HG03342 (cell line): Measurements from ENCODE around the gene C11orf21.

Experiments
- ATAC-seq: cut with Tn5 transposase; IDR thresholded peaks from one replicate; pipeline ENCODE4 v1.9.1; 2021; ENCODE audit warnings: mild to moderate bottlenecking, moderate library complexity; ENCODE audit not compliant: unreplicated experiment

Gene C11orf21

DNA sequence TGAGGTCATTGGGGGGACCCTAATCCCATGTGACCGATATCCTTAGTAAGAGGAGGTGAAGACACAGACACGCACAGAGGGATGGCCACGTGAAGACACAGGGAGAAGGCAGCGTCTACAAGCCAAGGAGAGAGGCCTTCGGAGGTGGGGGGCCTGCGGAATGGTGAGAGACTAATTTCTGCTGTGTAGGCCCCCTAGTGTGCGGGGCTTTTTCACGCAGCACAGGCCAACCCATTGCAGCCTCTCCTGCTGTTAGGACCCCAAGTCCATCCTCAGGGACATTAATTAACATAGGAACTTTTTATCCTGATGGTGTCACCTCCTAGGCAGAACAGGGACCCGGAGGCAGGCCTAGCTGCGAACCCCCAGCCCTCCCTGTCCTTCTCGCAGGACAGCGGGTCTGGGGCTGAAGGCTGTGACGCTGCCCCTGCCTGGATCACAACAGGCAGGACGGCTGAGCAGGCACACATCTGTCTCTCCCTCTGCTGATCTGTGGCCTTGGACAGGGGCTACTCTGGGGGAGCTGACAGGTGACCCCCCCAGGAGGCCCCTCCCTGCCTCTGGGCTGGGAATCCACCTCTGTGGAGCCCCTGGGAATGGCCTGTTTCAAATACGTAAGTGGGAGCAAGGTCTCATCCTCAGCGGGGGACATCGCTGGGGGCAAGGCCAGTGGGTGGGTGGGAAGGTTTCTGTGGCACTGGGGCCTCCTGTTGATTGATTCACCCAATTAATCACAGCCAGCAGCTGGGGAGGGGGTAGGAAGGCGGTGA is 39.2 kb downstream of the C11orf21 start:
- ATAC-seq = no peak

DNA sequence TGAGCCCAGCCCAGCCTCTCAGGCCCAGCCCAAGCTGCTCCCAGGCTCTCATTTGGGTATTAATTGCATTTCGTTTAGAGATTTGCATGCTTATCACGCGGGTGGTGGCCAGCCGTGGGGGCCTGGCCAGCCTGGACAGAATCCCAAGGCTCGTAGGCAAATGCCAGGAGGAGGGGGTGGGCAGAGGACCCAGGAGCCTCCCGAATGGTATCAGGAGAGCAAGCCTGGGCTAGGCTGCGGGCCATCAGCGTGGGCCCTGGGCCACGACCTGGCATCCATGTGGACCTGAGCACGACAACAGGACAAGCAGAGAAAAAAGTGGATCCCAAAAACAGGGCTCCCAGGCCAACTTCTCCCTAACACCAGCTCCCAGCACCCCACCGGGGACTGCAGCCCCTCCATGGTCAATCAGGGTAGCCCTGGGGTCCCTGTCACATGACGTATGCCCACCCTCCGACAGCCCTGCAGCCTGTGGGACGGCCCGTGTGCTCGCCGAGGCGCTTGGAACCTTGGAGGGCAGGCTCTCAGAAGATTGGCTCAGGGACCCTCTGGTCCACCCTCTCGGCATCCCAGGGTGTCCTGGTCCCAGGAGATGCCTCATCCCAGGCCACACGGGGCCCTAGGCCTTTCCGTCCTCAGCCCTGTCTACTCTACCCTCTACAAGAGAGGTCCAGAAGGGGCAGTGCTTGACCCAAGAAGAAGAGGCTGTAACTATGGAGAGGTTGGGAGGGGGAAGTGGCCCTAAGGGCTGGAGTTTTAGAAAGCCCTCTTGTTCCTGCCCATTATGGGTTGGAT is 40.1 kb downstream of the C11orf21 start:
- ATAC-seq = no peak

DNA sequence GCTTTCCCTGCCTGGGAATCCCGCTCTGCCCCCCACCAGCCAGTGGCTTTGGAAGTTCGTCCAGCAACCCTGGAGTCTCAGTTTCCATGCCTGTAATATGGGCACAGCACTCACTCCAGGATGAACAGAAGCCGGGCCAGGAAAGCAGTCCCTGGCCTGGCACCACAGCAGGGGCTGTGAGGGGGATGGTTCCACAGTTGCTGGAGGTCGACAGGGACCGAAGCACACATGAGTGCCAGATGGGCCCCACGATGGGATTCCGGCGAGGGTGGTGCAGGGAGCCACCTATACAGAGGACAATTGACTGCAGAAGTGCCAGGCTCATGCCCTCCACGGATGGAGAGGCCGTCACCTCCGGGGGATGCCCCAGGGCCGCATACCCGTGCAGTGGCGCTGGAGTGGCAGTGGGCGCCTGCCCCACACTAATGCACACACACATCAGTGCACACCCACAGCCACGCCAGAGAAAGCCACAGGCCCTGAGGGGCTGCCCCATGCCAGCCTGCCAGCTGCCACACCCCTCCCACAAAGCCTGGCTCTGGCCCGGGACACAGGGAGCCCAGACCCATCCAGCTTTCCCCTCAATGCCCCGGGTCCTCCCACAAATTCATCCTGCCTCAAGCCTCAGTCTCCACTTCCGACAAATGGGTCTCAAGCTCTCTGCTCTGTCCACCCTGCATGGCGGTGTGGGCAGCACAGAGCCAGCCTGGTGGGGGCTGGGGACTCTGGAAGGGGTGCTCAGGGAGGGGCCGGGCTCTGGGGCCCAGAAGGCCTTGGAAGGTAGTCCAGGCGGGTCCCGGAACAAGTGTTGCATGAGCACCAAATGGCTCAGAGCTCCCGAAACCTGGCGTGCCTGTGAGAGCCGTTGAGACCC is 41.0 kb downstream of the C11orf21 start:
- ATAC-seq = no peak

DNA sequence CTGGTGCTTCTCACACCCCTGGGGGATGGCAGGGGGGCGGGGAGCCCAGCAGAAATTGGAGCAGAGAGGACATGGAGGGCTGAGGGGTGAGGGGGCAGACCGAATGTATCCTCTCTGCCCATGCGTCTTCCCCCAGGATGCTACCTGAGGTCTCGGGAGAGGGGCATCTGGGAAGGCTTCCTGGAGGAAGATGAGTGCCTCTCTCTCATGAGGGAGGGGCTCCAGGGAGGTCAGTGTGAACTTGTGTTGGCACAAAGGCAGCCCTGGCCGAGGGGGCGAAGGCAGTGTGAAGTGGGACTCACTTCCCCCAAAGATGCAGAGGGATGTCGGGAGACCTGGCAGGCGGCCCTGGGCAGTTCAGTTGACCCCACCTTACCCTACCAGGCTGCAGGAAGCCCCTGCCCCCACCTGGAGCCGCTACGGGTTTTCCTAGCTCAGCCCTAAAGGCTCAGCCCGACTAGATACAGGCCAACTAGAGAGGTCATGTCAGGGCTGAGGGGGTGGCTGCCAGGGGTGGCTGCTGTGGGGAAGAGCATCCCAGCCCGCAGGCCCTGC is 41.7 kb downstream of the C11orf21 start:
- ATAC-seq = no peak

DNA sequence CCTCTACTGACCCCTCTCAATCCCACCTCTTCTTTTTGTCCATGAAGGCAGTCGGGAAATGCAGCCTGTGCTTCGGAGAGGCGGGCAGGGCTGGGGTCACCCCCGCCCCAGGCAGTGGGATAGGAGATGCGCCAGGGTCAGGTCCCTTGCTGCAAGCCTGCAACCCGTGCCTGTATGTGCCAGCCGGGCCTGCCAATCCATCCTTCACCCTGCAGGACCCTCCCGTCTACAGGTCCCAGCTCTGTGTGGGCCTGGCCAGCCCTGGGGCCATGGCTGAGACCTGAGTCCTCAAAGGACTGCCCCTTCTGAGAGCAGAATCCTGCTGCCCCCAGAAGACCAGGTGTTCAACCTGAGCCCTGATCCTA is 42.3 kb downstream of the C11orf21 start:
- ATAC-seq = no peak

GRCh38 chr11:2258501-2259465 is 42.9 kb downstream of the C11orf21 start:
- no peak for ATAC-seq

DNA sequence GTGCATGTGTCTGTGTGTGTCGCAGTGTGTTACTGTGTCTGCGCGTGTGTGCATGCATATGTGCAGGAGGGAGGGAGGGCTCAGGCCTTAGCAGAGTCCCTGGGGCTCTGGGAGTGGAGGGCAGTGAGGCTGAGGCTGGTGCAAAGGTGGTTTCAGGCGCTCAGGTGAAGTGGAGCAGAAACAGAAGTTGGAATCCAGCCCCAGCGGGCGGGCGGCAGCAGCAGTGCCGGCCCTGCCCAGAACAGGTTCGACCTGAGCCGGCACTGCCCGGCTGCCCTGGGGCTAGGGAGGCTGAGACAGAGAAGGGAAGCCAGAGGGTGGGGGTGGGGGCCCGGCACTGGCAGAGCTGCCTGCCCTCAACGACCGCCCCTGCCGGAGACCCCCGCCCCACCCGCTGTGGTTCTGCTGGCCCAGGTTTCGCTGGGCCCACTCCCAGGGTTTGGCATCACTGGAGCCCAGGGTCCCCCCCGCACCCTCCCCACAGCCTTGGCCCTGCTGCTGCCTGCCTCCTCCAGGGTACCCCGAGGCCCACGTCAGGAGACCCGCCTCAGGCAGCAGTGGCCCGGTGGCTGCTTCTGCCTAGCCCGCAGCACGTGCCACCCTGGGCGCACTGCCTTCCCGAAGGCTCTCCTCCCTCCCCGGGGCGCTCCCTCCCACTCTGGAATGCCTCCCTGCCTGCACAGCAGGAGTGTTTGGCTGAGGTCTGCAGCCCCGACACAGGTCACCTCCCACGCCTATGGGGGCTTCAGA is 44.6 kb downstream of the C11orf21 start:
- ATAC-seq = no peak

DNA sequence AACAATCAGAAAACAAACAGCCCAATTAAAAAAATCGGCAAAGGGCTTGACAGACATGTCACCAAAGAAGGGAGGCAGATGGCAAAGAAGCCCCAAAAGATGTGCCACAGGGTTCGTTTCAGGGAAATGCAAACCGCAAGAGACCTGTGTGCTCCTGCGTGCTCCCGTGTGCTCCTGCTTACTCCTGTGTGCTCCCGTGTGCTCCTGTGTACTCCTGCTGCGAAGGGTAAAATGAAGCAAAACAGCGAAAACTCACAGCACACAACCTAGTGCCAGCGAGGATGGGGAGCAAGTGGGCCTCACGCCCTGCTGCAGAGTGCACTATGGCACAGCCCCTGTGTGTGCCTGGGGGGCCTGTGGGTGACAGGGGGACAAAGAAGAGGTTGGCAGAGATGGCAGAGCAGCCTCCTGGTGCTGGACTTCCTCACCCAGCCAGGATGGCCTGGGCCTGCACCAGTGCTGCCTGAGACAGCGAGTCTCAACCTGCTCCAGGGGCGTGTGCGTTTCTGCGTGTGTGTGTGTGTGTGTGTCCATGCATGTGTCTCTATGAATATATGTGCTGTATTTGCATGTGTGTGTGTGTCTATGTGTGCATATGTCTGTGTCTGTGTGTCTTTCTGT is 45.3 kb downstream of the C11orf21 start:
- no peak for ATAC-seq

- no peak for ATAC-seq
These were observed 49.7 kb downstream of the C11orf21 start for GRCh38 chr11:2252018-2252417.

- no peak for ATAC-seq
These were observed 50.6 kb downstream of the C11orf21 start for GRCh38 chr11:2251138-2251537.

- no peak for ATAC-seq
These were observed 51.2 kb downstream of the C11orf21 start for GRCh38 chr11:2250485-2250884.

- no peak for ATAC-seq
These were observed 51.7 kb downstream of the C11orf21 start for GRCh38 chr11:2250041-2250440.

DNA sequence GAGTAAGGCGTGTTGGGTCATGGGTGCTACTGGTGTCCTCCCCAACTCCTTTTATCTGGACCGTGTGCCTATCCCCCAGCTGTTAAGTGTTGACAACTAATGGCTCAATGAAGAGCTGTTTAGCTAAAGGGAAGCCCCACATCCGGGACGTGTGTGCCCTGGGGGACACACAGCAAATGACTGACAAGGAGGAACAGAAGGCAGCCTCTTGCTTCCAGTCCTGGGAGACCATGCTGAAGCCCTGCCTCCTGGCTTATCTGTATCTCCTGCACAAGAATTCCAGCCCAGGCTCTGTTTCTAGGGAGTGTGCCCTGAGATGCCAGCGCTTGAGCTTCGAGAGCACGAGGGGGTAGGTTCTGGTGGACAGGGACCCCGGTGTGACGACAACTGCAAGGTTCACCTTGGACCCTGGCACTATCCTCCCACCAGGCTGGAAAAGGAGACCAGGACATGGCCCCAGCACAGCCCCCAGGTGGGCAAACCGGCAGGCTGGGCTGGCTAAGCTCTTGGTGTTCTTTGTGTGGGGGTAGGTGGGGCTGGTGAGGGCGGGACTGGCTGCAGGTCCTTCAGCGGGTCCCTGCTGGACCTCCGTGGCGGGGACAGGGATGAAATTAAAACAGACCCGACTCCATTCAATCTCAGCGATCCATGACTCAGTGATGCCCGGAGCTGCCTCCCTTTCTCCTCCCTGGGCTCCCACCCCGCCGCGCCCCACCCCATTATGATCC is 52.4 kb downstream of the C11orf21 start:
- no peak for ATAC-seq

- no peak for ATAC-seq
These were observed 53.0 kb downstream of the C11orf21 start for GRCh38 chr11:2248762-2249161.

DNA sequence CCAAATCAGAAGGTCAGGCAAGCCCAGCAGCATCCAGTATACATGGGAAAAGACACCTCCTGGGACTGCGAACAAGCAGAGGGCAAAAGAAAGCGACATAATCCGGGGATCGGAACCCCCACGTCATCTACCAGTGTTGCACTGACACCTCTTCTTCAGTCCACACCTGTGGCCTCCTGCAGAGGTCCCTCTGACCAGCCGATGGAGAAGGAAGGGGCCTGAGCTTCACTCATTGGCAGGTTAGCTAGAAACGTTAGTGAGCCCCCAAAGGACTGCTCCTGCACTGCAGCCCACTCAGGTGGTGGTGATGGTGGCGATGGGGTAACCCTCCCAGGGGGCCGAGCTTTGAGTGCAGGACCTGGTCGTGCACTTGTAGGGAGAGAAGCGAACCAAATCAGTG is 53.5 kb downstream of the C11orf21 start:
- no peak for ATAC-seq

- ATAC-seq = no peak
These were observed 54.2 kb downstream of the C11orf21 start for GRCh38 chr11:2247496-2247895.
